HUDEP-2 (cell line): ENCODE measurements around the gene DOCK4.

Experiments used
- DNase-seq, 76 experiments: peaks; one replicate each; lab custom pipeline; 2025; ENCODE audit not compliant: unreplicated experiment in 76 of 76; lab: John Stamatoyannopoulos, UW

DOCK4 gene

GRCh38 chr7:112059675-112060074, 146.5 kb downstream of the DOCK4 start:
- DNase-seq, result no peak

GRCh38 chr7:112058686-112059085, 147.5 kb downstream of the DOCK4 start:
- DNase-seq, result no peak

GRCh38 chr7:112056409-112056808, 149.8 kb downstream of the DOCK4 start:
- DNase-seq, result no peak

GRCh38 chr7:112053737-112054069, 152.5 kb downstream of the DOCK4 start:
- DNase-seq, result no peak

GRCh38 chr7:112052993-112053736, 153.0 kb downstream of the DOCK4 start:
- DNase-seq, result no peak

GRCh38 chr7:112052498-112052897, 153.7 kb downstream of the DOCK4 start:
- DNase-seq, result no peak

GRCh38 chr7:112050250-112050881, 155.8 kb downstream of the DOCK4 start:
- no peak for DNase-seq

GRCh38 chr7:112049555-112050249, 156.5 kb downstream of the DOCK4 start:
- DNase-seq, result no peak

- DNase-seq, result no peak
Measured at GRCh38 chr7:112047421-112047820, 158.8 kb downstream of the DOCK4 start.

- DNase-seq, result no peak
Measured at GRCh38 chr7:112045222-112045621, 161.0 kb downstream of the DOCK4 start.

- DNase-seq, result no peak
Measured at GRCh38 chr7:112042631-112043030, 163.6 kb downstream of the DOCK4 start.

- DNase-seq, result no peak
Measured at GRCh38 chr7:112038353-112038752, 167.8 kb downstream of the DOCK4 start.

GRCh38 chr7:112036071-112036470, 170.1 kb downstream of the DOCK4 start:
- DNase-seq, result no peak

GRCh38 chr7:112031689-112032088, 174.5 kb downstream of the DOCK4 start:
- DNase-seq, result no peak

- DNase-seq, result no peak
Measured at GRCh38 chr7:112025556-112025955, 180.6 kb downstream of the DOCK4 start.

- no peak for DNase-seq
Measured at GRCh38 chr7:112023786-112024185, 182.4 kb downstream of the DOCK4 start.

GRCh38 chr7:112023282-112023681, 182.9 kb downstream of the DOCK4 start:
- no peak for DNase-seq

GRCh38 chr7:112022128-112022527, 184.1 kb downstream of the DOCK4 start:
- DNase-seq, result no peak

- DNase-seq, result no peak
Measured at GRCh38 chr7:112021379-112022044, 184.7 kb downstream of the DOCK4 start.

- no peak for DNase-seq
Measured at GRCh38 chr7:112020800-112021199, 185.4 kb downstream of the DOCK4 start.

- no peak for DNase-seq
Measured at GRCh38 chr7:112019932-112020331, 186.3 kb downstream of the DOCK4 start.
